ENCODE measurements around the gene GPR32. TPM values are rescaled to one million over a fixed set of nuclear protein-coding genes. Genes with fewer than 3 reads are reported as not detected.
"Not testable (repeated sequence)": the region's sequence is repeated elsewhere in the genome, so short reads cannot be mapped to it uniquely, and the experiment has no call there.

GPR32 gene
- total RNA-seq, 4 donors from 2014 or later: not detected

DNA sequence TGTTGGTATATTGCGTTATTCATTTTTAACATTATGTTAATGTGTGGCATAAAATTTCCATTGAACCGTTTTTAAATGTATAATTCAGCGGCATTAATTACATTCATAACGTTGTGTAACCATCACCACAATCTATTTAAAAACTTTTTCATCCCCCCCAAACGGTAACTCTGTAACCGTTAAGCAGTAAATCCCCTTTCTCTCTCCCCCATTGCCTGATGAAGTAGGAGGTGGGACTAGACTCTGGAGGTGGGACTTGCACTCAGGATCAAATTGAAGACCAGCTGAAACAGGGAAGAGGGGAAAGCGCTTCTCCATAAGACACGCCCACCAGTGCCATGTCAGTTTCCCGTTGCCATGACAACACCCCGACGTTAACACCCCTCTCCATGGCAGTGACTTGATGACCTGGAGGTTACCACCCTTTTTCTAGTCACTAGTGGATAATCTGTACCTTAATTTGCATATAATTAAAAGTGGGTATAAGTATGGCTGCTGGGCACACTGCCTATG is 30.3 kb upstream of the GPR32 start:
- H3K27me3 ChIP-seq: peaks cover 92% of the 10 kb centered on the region
- no peaks in the 10 kb centered on the region for H3K9me3 ChIP-seq
- no peak overlapping the region for H3K27ac ChIP-seq
- H3K4me3 ChIP-seq: no peak overlapping the region
- H3K36me3 ChIP-seq: no peaks in the 10 kb centered on the region
- ATAC-seq: no peak
- no peak for TF ChIP-seq EP300 (IDR thresholded peaks at IDR 0.05)
- TF ChIP-seq, protein P1, sequence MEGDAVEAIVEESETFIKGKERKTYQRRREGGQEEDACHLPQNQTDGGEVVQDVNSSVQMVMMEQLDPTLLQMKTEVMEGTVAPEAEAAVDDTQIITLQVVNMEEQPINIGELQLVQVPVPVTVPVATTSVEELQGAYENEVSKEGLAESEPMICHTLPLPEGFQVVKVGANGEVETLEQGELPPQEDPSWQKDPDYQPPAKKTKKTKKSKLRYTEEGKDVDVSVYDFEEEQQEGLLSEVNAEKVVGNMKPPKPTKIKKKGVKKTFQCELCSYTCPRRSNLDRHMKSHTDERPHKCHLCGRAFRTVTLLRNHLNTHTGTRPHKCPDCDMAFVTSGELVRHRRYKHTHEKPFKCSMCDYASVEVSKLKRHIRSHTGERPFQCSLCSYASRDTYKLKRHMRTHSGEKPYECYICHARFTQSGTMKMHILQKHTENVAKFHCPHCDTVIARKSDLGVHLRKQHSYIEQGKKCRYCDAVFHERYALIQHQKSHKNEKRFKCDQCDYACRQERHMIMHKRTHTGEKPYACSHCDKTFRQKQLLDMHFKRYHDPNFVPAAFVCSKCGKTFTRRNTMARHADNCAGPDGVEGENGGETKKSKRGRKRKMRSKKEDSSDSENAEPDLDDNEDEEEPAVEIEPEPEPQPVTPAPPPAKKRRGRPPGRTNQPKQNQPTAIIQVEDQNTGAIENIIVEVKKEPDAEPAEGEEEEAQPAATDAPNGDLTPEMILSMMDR (IDR thresholded peaks at IDR 0.05): no peak
- TF ChIP-seq POLR2AphosphoS5 (IDR thresholded peaks at IDR 0.05): no peak
- no peak for TF ChIP-seq POLR2A (IDR thresholded peaks at IDR 0.05)
- no peaks in the 10 kb centered on the region for H3K4me1 ChIP-seq
- WGBS, 2 donors (ENCODE audit: low coverage in 1 of 2): 48 to 50% methylated on average over 9 to 10 of the region's 11 CpGs

DNA sequence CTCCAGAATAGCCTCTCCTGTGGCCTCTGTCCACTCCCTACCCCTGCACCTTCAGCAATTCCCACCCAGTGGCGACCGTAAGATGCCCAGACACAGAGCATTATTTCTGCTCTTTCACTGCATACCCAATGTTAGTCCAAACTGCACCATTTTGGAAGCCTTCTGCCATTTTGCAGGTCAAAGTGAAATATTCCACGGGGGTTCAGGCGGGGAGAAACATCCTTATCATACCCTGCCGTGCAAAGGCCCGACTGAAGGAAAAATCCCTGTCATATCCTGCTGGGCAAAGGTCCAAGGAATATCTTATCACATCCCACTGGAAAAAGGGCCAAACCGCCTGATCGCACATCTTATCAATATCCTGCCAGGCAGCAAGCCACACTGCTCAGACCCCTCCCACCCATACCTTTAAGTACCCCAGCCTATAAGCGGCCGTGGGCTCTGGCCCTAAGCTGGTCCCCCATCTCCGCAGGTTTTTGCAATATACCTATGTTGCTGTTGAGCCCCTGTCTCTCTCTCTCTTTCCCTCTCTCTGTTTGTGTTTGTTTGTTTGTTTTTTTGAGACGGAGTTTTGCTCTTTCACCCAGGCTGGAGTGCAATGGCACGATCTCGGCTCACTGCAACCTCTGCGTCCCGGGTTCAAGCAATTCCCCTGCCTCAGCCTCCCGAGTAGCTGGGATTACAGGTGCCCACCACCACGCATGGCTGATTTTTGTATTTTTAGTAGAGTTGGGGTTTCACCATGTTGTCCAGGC is 28.9 kb upstream of the GPR32 start:
- Histone ChIP-seq H3K27ac (no peak overlapping the region), H3K36me3 (no peaks in the 10 kb centered on the region), H3K9me3 (no peaks in the 10 kb centered on the region), H3K4me3 (no peak overlapping the region), H3K4me1 (no peaks in the 10 kb centered on the region), H3K27me3 (peaks cover 86% of the 10 kb centered on the region)
- ATAC-seq: no peak
- WGBS, 2 donors (ENCODE audit: low coverage in 1 of 2): 52 to 78% methylated on average over 8 to 16 of the region's 18 CpGs
- TF ChIP-seq, protein P1 (IDR thresholded peaks at IDR 0.05): no peak
- no peak for TF ChIP-seq POLR2A (IDR thresholded peaks at IDR 0.05)

DNA sequence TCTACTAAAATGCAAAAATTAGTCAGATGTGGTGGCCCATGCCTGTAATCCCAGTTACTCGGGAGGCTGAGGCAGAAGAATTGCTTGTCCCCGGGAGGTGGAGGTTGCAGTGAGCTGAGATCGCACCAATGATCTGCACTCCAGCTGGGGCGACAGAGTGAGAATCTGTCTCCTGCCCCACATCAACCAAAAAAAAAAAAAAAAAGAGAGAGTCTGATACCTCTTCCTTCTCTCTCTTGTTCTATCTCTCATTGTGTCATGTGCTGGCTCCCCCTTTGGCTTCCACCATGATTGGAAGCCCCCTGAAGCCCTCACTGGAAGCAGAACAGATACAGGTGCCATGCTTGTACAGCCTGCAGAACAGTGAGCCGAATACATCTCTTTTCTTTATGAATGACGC is 26.7 kb upstream of the GPR32 start:
- no peak for ATAC-seq
- H3K36me3 ChIP-seq: no peaks in the 10 kb centered on the region
- no peaks in the 10 kb centered on the region for H3K9me3 ChIP-seq
- no peak overlapping the region for H3K27ac ChIP-seq
- H3K4me1 ChIP-seq: no peaks in the 10 kb centered on the region
- H3K4me3 ChIP-seq: no peak overlapping the region
- WGBS, 2 donors (ENCODE audit: low coverage in 1 of 2): 71 to 93% methylated on average over 3 to 4 of the region's 6 CpGs
- H3K27me3 ChIP-seq: peaks cover 79% of the 10 kb centered on the region
- TF ChIP-seq POLR2A (IDR thresholded peaks at IDR 0.05): no peak
- no peak for TF ChIP-seq POLR2AphosphoS5 (IDR thresholded peaks at IDR 0.05)
- TF ChIP-seq, protein P1 (IDR thresholded peaks at IDR 0.05): no peak
- TF ChIP-seq EP300 (IDR thresholded peaks at IDR 0.05): no peak

DNA sequence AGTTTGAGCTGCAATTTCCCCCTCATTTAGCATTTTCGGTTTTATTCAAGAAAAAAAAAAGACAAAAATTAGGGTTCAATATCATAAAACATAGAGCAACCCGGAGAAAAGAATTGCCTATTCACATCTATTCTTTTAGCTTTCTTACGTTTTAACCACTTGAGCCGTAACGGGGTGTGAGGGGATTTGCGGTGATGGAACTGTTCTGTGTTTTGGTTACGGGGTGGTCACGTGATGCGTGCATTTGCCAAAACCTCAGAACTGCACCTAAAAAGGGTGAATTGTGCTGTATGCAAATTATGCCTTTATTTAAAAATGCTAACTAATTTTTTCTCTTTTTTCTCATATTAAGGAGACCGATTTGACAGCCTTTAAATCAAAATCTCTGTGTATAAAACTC is 25.0 kb upstream of the GPR32 start:
- Histone ChIP-seq H3K4me1 (no peaks in the 10 kb centered on the region), H3K9me3 (no peaks in the 10 kb centered on the region), H3K27ac (no peak overlapping the region), H3K4me3 (no peak overlapping the region), H3K36me3 (no peaks in the 10 kb centered on the region), H3K27me3 (peaks cover 78% of the 10 kb centered on the region)
- no peak for ATAC-seq
- TF ChIP-seq, protein P1 (IDR thresholded peaks at IDR 0.05): no peak
- TF ChIP-seq POLR2AphosphoS5 (IDR thresholded peaks at IDR 0.05) (no peak), POLR2A (IDR thresholded peaks at IDR 0.05) (no peak), EP300 (IDR thresholded peaks at IDR 0.05) (no peak)
- 60 to 63% methylated on average over 10 of the region's 10 CpGs for WGBS, 2 donors (ENCODE audit: low coverage in 1 of 2)

DNA sequence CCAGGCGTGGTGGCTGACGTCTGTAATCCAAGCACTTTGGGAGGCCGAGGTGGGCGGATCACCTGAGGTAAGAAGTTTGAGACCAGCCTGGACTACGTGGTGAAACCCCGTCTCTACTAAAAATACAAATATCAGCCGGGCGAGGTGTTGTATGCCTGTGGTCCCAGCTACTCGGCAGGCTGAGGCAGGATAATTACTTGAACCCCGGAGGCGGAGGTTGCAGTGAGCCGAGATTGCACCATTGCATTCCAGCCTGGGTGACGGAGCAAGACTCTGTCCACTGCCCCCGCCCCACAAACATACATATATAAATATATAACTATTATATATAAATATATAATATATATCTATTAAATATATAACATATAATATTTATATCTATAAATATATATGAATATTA is 23.1 kb upstream of the GPR32 start:
- H3K36me3 ChIP-seq, ATAC-seq, H3K27ac ChIP-seq, H3K4me3 ChIP-seq, H3K9me3 ChIP-seq, H3K4me1 ChIP-seq: not testable (repeated sequence)
- H3K27me3 ChIP-seq: peaks cover 77% of the 10 kb centered on the region
- WGBS, 2 donors (ENCODE audit: low coverage in 1 of 2): 87 to 89% methylated on average over 10 to 13 of the region's 14 CpGs

Measured in gastroesophageal sphincter (tissue), 4 donors.